Neural progenitor cell (in vitro differentiated cells): ENCODE data around the gene TNNC1. TPM values are rescaled to one million over a fixed set of nuclear protein-coding genes. Genes with fewer than 3 reads are reported as not detected.

Source experiments
- DNase-seq: peaks from one replicate; pipeline ENCODE4 v3.0.0-alpha.2; 2016; ENCODE audit warnings: low spot score
- H2AFZ ChIP-seq: fragments of 200-600 bp; sonication (generic); replicated peaks from 2 replicates; pipeline ENCODE4 v1.6.1; 2016; ENCODE audit warnings: antibody characterized with exemption
- H3F3A ChIP-seq: fragments of 200-600 bp; sonication (generic); 2 replicates; pipeline ENCODE4 v1.6.1; 2016; ENCODE audit warnings: antibody characterized with exemption, low read depth
- H3K27ac ChIP-seq: fragments of 200-600 bp; sonication (generic); 2 replicates; pipeline ENCODE4 v1.5.1; 2016; ENCODE audit warnings: mild to moderate bottlenecking
- H3K27me3 ChIP-seq: fragments of 200-600 bp; sonication (generic); 2 replicates; pipeline ENCODE4 v1.6.1; 2016; ENCODE audit warnings: mild to moderate bottlenecking, moderate library complexity
- H3K36me3 ChIP-seq: fragments of 200-600 bp; sonication (generic); 2 replicates; pipeline ENCODE4 v1.5.1; 2016
- H3K4me1 ChIP-seq: fragments of 200-600 bp; sonication (generic); 2 replicates; pipeline ENCODE4 v1.6.1; 2016; ENCODE audit warnings: mixed run types
- H3K4me2 ChIP-seq: fragments of 200-600 bp; sonication (generic); 2 replicates; pipeline ENCODE4 v1.6.1; 2016
- H3K4me3 ChIP-seq: fragments of 200-600 bp; sonication (generic); 2 replicates; pipeline ENCODE4 v1.5.1; 2016
- H3K79me2 ChIP-seq: fragments of 200-600 bp; sonication (generic); 2 replicates; pipeline ENCODE4 v1.6.1; 2016; ENCODE audit warnings: low read depth
- H3K9ac ChIP-seq: fragments of 200-600 bp; sonication (generic); 2 replicates; pipeline ENCODE4 v1.6.1; 2016
- H3K9me3 ChIP-seq: fragments of 200-600 bp; sonication (generic); 2 replicates; pipeline ENCODE4 v1.5.1; 2016; ENCODE audit warnings: low read depth
- H4K20me1 ChIP-seq: fragments of 200-600 bp; sonication (generic); 2 replicates; pipeline ENCODE4 v1.6.1; 2016; ENCODE audit warnings: low read depth
- H3K27ac Mint-ChIP-seq: 3 replicates; pipeline ENCODE4 v1.8.0; 2021; ENCODE audit warnings: mixed read lengths
- H3K27me3 Mint-ChIP-seq: 2 replicates; pipeline ENCODE4 v1.8.0; 2022; ENCODE audit warnings: low read depth, mild to moderate bottlenecking, inconsistent platforms, moderate library complexity, mixed read lengths; ENCODE audit not compliant: insufficient read depth
- H3K36me3 Mint-ChIP-seq: 3 replicates; pipeline ENCODE4 v1.8.0; 2021; ENCODE audit warnings: mixed read lengths
- H3K4me1 Mint-ChIP-seq: 3 replicates; pipeline ENCODE4 v1.8.0; 2021; ENCODE audit warnings: mixed read lengths
- H3K4me3 Mint-ChIP-seq: 3 replicates; pipeline ENCODE4 v1.8.0; 2021; ENCODE audit warnings: mild to moderate bottlenecking, moderate library complexity, mixed read lengths
- H3K9me3 Mint-ChIP-seq: 3 replicates; pipeline ENCODE4 v1.8.0; 2020; ENCODE audit warnings: mixed read lengths
- EZH2 ChIP-seq: fragments of 200-600 bp; sonication (generic); IDR thresholded peaks from 2 replicates; pipeline ENCODE4 v1.6.1; 2017; ENCODE audit warnings: antibody characterized with exemption, mild to moderate bottlenecking, moderate library complexity
- EZH2phosphoT487 ChIP-seq: fragments of 200-600 bp; sonication (generic); IDR thresholded peaks from 2 replicates; pipeline ENCODE4 v1.6.1; 2017; ENCODE audit warnings: antibody characterized with exemption
- total RNA-seq: library from RNA; depleted of rRNA; stranded (reverse); fragments of >200 nt; gene quantifications from 2 replicates; pipeline ENCODE4 v1.2.3, GENCODE V29; 2015; ENCODE audit warnings: low replicate concordance
- TF ChIP-seq, protein P1 (sequence below): fragments of 200-600 bp; sonication (generic); IDR thresholded peaks from 2 replicates; pipeline ENCODE4 v1.5.1; 2017; ENCODE audit warnings: antibody characterized with exemption, mild to moderate bottlenecking

The TNNC1 gene
- total RNA-seq, 1 donor from 2014 or later, result 0.67 TPM

- Histone ChIP-seq H3K9me3 (no peaks in the 10 kb centered on the region), H3K79me2 (no peaks in the 10 kb centered on the region), H3K27me3 (no peaks in the 10 kb centered on the region), H3K4me1 (no peaks in the 10 kb centered on the region), H4K20me1 (no peaks in the 10 kb centered on the region), H3K4me2 (no peak overlapping the region), H3K9ac (no peak overlapping the region), H2AFZ (no peak overlapping the region), H3K36me3 (no peaks in the 10 kb centered on the region), H3K4me3 (no peak overlapping the region), H3F3A (no peaks in the 10 kb centered on the region), H3K27ac (no peak overlapping the region)
- Mint-ChIP-seq H3K9me3 (no peaks in the 10 kb centered on the region), H3K4me1 (peaks cover under 1% of the 10 kb centered on the region), H3K4me3 (no peak overlapping the region), H3K27me3 (peaks cover 2% of the 10 kb centered on the region), H3K36me3 (no peaks in the 10 kb centered on the region), H3K27ac (no peak overlapping the region)
- TF ChIP-seq EZH2 (no peak), EZH2phosphoT487 (no peak)
- TF ChIP-seq, protein P1, sequence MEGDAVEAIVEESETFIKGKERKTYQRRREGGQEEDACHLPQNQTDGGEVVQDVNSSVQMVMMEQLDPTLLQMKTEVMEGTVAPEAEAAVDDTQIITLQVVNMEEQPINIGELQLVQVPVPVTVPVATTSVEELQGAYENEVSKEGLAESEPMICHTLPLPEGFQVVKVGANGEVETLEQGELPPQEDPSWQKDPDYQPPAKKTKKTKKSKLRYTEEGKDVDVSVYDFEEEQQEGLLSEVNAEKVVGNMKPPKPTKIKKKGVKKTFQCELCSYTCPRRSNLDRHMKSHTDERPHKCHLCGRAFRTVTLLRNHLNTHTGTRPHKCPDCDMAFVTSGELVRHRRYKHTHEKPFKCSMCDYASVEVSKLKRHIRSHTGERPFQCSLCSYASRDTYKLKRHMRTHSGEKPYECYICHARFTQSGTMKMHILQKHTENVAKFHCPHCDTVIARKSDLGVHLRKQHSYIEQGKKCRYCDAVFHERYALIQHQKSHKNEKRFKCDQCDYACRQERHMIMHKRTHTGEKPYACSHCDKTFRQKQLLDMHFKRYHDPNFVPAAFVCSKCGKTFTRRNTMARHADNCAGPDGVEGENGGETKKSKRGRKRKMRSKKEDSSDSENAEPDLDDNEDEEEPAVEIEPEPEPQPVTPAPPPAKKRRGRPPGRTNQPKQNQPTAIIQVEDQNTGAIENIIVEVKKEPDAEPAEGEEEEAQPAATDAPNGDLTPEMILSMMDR, result no peak
- no peak for DNase-seq
Measured at GRCh38 chr3:52439426-52440248, 14.2 kb downstream of the TNNC1 start.

- H3K9me3 ChIP-seq, result no peaks in the 10 kb centered on the region
- no peak overlapping the region for H3K4me3 Mint-ChIP-seq
- H3K27me3 ChIP-seq, result no peaks in the 10 kb centered on the region
- no peak overlapping the region for H3K4me2 ChIP-seq
- H3K4me3 ChIP-seq, result no peak overlapping the region
- peaks cover 6% of the 10 kb centered on the region for H3F3A ChIP-seq
- H3K4me1 ChIP-seq, result peaks cover 5% of the 10 kb centered on the region
- H3K4me1 Mint-ChIP-seq, result peaks cover 8% of the 10 kb centered on the region
- no peaks in the 10 kb centered on the region for H3K36me3 ChIP-seq
- H3K27ac ChIP-seq, result no peak overlapping the region
- no peak overlapping the region for H3K9ac ChIP-seq
- H4K20me1 ChIP-seq, result no peaks in the 10 kb centered on the region
- peaks cover 3% of the 10 kb centered on the region for H3K27me3 Mint-ChIP-seq
- H3K79me2 ChIP-seq, result no peaks in the 10 kb centered on the region
- no peaks in the 10 kb centered on the region for H3K9me3 Mint-ChIP-seq
- DNase-seq, result no peak
- H2AFZ ChIP-seq, result no peak overlapping the region
- TF ChIP-seq, protein P1, result no peak
- TF ChIP-seq EZH2phosphoT487 (no peak), EZH2 (no peak)
- H3K27ac Mint-ChIP-seq, result no peak overlapping the region
- no peaks in the 10 kb centered on the region for H3K36me3 Mint-ChIP-seq
Measured at GRCh38 chr3:52438579-52439425, 15.0 kb downstream of the TNNC1 start.

GRCh38 chr3:52438104-52438376 lies 15.8 kb downstream of the TNNC1 start:
- Histone ChIP-seq H3K9ac (no peak overlapping the region), H3K36me3 (no peaks in the 10 kb centered on the region), H3K4me2 (no peak overlapping the region), H4K20me1 (no peaks in the 10 kb centered on the region), H2AFZ (no peak overlapping the region), H3K27ac (no peak overlapping the region), H3F3A (peaks cover 13% of the 10 kb centered on the region), H3K4me3 (no peak overlapping the region), H3K79me2 (no peaks in the 10 kb centered on the region), H3K4me1 (peaks cover 13% of the 10 kb centered on the region), H3K9me3 (no peaks in the 10 kb centered on the region), H3K27me3 (no peaks in the 10 kb centered on the region)
- H3K27ac Mint-ChIP-seq, result no peak overlapping the region
- DNase-seq, result no peak
- TF ChIP-seq EZH2 (no peak), EZH2phosphoT487 (no peak)
- TF ChIP-seq, protein P1, result no peak
- H3K27me3 Mint-ChIP-seq, result peaks cover 6% of the 10 kb centered on the region
- peaks cover 16% of the 10 kb centered on the region for H3K4me1 Mint-ChIP-seq
- no peaks in the 10 kb centered on the region for H3K9me3 Mint-ChIP-seq
- no peaks in the 10 kb centered on the region for H3K36me3 Mint-ChIP-seq
- no peak overlapping the region for H3K4me3 Mint-ChIP-seq
